NCI-H1105 treated with DMSO at 0.1 percent for 48 hours (cell line): ENCODE measurements around the gene TRIM72.
"Not testable (repeated sequence)": the region's sequence is repeated elsewhere in the genome, so short reads cannot be mapped to it uniquely, and the experiment has no call there.

ENCODE experiments used
- DNase-seq: peaks from one replicate; lab custom pipeline; 2025; lab: John Stamatoyannopoulos, UW

The TRIM72 gene

DNA sequence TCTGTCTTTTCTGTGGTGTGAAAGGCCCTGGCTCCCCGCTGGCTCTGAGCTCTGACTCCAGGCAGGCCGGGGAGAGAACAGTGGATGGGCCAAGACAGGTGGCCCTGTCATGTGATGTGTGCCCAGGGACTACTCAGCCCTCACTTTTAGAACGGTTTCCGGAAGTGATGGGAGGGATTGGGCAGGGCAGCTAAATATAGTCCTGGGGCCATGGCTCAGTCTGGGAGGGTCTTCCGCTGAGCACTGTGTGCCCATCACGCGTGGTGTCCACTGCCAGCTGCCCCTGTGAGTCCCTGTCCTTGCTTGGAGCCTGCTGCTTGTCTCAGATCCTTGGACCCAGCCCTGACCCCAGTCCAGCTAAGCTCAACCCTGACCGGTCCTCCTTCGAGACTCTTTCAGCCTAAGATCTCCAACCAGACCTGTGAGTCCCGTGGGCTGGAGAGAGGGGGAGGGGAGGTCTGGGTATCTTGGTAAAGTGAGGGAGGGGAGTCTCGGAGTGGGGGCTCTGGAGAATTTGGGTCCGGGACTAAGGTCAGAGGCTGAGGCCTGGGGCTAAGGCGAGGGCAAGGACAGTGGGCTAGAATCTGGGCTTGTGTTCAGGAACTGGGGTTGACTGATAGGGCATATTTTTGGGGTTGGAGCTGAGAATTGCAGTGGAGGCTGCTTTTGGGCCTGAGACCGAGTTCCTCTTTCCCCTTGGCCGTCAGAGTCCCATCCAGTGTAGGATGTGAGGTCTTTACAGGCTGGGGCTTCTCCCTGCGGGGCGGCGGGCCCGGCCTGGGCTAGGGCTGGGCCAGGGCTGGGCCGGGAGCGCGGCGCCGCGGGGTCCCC is at the start of gene TRIM72:
TSS of gene TRIM72 (plus strand) at position 243 of the 831 bp plus-strand sequence. CDS start 620 bp downstream, outside the sequence.
- DNase-seq = no peak

- no peak for DNase-seq
Measured at GRCh38 chr16:31167315-31167714, 46.6 kb upstream of the TRIM72 start.

- no peak for DNase-seq
Measured at GRCh38 chr16:31168848-31169247, 45.1 kb upstream of the TRIM72 start.

- DNase-seq = not testable (repeated sequence)
Measured at GRCh38 chr16:31170048-31170447, 43.9 kb upstream of the TRIM72 start.

DNA sequence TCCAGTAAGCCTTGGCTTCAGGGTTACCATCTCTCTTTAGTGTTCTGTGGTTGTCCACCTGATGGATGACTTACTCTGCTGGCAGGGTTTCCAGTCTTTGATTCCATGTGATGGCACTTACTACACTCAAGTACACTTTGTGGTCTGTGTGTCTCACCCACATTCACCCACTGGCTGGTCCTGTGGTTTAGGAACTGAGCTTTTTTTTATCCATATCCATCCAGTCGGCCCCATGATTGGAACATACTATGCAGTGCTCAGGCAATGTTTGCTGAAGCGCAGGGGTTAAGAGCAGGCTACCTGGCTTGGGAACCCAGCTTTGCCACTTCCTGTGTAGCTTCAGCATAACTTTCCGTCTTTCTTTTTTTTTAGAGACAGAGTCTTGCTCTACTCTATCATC is 36.8 kb upstream of the TRIM72 start:
- no peak for DNase-seq

DNA sequence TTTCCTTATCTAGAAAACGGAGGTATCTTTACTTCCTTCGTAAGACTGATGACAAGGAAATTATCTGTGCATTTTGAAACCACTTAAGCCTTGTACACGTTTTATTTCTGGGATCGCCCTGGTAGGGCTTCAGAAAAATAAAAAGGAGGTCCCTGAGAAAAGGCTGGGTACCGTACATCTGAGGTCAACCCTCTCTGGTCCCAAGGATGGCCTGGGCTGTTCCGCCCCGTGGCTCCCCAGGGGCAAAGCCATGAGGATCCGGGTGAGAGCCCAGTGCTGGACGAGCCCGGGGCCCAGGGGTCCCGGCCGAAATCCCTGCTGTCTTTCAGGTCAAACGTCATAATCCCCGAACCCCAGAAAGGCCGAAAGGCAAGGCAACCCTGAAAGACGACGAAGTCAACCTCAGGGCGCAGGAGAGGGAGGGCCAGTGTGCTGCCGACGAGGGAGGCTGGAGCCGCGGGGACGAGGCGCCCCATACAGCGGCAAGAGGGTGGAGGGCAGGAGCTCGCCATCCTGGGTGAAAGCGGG is 34.6 kb upstream of the TRIM72 start:
- DNase-seq = no peak

GRCh38 chr16:31179747-31180459 is 34.0 kb upstream of the TRIM72 start, which contains the start of gene FUS:
Gene FUS (plus strand): TSS chr16:31180139. CDS start chr16:31180215, 76 bp downstream.
- peak; percentile 73 for DNase-seq

DNA sequence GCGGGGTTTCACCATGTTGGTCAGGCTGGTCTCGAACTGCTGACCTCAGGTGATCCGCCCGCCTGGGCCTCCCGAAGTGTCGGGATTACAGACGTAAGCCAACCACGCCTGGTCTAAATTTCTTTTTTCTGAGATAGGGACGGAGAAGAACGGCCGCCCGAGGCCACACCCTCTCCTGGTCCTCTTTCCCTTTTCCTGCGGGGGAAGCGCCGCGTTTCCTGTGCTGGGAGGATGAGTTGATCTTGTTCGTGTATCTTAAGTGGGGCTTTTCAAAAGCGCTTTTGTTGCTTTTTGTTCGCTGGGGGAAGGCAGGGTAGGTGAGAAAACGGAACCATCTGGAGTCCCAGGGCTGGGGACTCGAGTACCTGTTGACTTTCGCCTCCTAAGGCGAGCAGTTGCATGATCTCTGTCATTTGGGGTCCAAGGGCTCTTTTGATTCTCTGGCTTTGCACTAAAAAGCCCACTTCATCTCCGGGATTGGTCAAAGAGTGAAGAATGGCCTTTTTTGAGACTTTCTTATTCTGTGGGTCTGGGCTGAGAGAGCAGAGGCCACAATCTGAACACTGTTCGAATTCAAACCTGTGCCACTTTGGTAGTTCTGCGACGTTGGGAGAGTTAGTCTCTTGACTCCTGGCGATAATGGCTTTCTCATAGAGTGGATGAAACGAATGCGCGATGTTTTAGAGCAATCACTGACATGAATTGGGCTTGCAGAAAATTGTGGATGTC is 32.7 kb upstream of the TRIM72 start:
- no peak for DNase-seq

- DNase-seq = no peak
Measured at GRCh38 chr16:31182391-31182790, 31.5 kb upstream of the TRIM72 start.

- DNase-seq = no peak
Measured at GRCh38 chr16:31183432-31184428, 30.2 kb upstream of the TRIM72 start.

- no peak for DNase-seq
Measured at GRCh38 chr16:31184888-31185287, 29.0 kb upstream of the TRIM72 start.

DNA sequence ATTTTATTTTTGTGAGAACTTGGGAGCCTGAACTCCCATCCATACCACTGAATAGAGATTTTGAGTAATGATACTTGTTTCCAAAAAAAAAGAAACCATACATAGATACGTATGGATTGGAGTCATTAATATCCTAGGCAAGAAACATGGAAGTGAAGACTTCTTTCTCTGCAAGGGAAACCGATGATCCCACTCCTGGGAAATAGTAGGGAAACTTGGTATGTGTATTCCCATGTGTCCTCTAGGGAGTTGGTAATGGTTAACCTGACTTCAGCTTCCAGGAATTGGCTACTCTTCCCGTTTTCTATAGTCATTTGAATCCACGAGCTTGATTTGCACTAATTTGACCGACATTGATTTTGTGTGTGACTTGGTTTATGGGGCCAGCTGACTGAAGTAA is 28.6 kb upstream of the TRIM72 start:
- DNase-seq = no peak

- DNase-seq = no peak
Measured at GRCh38 chr16:31186176-31186575, 27.7 kb upstream of the TRIM72 start.

DNA sequence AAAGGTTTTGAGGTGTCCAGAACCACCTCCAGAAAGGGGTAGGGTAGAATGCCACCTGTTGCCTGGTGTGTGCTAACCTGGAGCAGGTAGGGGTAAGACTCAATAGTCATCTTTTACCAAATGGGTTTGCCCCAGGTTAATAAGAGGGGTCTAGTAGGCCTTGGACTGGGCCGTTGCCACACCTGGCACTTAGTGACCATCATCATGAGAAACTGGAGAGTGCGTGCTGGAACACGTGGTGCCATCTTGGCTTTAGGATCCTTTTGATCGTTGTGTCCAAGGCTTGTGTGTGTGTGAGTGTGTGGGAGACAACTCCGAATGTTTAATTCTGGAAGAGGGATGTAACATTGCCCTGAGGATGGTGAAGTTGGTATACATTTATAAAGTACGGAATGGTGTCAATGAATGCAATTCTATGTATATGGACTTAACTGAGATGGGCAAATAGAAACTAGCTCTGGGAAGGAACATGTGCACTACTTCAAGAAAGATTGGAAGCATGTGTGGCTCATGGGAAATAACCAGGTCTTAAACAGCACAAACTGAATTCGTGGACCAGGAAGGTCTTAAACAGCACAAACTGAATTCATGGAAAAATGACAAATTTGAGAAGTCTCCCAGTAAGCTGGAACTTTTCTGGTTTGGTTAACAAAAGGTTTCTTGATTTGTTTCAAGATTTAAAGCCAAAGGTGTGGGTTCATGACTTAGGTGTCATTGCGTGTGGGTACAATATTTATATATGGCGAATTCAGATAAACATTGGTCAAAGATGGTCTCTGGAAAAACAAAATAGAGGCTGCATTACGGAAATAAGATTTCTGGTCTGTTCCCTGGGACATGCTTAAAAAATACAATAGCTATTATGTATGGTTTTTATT is 26.8 kb upstream of the TRIM72 start:
- DNase-seq = no peak

- no peak for DNase-seq
Measured at GRCh38 chr16:31187808-31188189, 26.1 kb upstream of the TRIM72 start.

DNA sequence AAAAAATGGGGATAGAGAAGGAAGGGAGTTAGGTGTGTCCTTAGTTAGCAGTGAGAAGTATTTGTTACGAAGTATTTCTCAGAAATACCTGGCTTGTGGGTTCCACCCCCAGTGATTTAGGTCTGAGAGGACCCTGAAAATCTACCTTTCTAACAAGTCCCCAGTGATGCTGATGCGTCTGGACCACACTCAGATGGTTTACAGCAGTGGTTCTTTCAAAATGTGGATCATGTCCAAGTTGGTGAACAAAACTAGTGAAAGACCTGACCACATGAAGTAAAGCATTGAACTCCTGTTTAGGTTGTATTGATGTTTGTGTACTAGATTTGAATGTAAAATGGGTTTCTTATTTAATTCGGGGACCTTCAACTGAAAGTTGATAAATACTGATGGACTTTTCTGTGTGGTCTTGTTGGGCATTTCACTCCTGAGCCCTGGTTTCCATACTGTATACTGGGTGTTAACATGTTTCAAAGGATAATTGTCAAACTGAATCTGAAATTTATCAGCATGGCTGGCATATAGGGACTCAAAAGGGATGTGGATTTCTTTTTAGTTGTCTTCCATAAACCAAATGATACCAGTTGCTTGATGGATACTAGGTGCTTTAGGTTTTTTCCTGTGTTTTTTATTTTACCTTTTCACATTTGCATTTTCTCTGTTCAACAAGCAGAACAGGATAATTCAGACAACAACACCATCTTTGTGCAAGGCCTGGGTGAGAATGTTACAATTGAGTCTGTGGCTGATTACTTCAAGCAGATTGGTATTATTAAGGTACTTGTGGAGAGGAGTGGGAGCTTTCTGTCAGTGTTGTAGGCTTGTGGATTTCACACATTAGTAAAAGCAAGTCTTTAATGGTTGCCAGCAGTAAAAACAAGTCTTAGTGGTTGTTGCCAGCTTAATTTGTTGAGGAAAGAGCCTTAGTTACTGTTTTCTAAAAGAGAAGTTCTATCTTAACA is 25.2 kb upstream of the TRIM72 start:
- no peak for DNase-seq

DNA sequence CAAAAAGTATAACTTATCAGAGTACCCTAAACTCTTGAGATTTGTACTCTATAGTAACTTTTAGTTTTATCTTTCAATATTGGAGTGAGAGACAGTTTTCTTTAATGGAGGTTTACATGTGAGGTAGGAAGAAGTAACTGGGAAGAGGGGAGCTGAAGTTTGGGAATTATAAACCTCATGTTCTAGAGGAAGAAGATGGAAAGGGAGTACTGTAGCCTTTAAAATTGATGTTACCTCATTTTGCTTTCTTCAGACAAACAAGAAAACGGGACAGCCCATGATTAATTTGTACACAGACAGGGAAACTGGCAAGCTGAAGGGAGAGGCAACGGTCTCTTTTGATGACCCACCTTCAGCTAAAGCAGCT is 24.5 kb upstream of the TRIM72 start:
- no peak for DNase-seq

DNA sequence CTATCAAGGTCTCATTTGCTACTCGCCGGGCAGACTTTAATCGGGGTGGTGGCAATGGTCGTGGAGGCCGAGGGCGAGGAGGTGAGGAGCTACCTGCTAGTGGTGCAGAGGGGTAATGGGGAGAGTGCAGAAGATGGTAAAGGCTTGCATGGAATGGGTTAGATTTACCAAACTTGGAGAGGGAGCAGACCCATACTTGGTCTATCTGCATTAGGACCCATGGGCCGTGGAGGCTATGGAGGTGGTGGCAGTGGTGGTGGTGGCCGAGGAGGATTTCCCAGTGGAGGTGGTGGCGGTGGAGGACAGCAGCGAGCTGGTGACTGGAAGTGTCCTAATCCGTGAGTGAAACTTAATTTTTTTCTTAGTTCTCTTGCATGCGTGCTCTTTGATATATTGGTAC is 23.9 kb upstream of the TRIM72 start:
- no peak for DNase-seq
